PC-9 (cell line): ENCODE data around the gene MAP2K5. TPM values are rescaled to one million over a fixed set of nuclear protein-coding genes. Genes with fewer than 3 reads are reported as not detected.

Experiments used
- BruUV-seq: library from RNA; stranded (reverse); fragments of 400-500 nt; replicated peaks from 2 replicates; lab custom pipeline; 2021; lab: Mats Ljungman, UMichigan
- CTCF ChIA-PET: fragments of 300-600 bp; sonication (Branson Sonifier 250); formaldehyde crosslinking; loops from one replicate; lab custom pipeline; 2022; ENCODE audit warnings: antibody characterized with exemption; lab: Charles Lee
- POLR2A ChIA-PET: fragments of 300-600 bp; sonication (Branson Sonifier 250); formaldehyde crosslinking; loops from one replicate; lab custom pipeline; 2022; ENCODE audit warnings: antibody characterized with exemption; ENCODE audit not compliant: unreplicated experiment; lab: Charles Lee
- DNase-seq, 2 experiments: peaks; one replicate each; pipeline versions ENCODE4 v3.0.0 to v3.0.0-alpha.2; 2015 to 2022; ENCODE audit warnings: mixed read lengths in 1 of 2
- H2AFZ ChIP-seq: fragments of 200-600 bp; sonication (generic); 2 replicates; pipeline ENCODE4 v1.8.1; 2017; ENCODE audit warnings: antibody characterized with exemption
- H3F3A ChIP-seq: fragments of 200-600 bp; sonication (generic); 2 replicates; pipeline ENCODE4 v1.8.1; 2017; ENCODE audit warnings: antibody characterized with exemption, mild to moderate bottlenecking, low read depth; ENCODE audit not compliant: insufficient read depth
- H3K27ac ChIP-seq: fragments of 200-600 bp; sonication (generic); 2 replicates; pipeline ENCODE4 v1.6.1; 2016; ENCODE audit warnings: mixed run types
- H3K27me3 ChIP-seq: fragments of 200-600 bp; sonication (generic); 2 replicates; pipeline ENCODE4 v1.6.1; 2016; ENCODE audit warnings: low read depth, mixed run types; ENCODE audit not compliant: insufficient read depth
- H3K36me3 ChIP-seq: fragments of 200-600 bp; sonication (generic); 2 replicates; pipeline ENCODE4 v1.6.1; 2016; ENCODE audit warnings: low read depth, mixed run types
- H3K4me1 ChIP-seq: fragments of 200-600 bp; sonication (generic); replicated peaks from 2 replicates; pipeline ENCODE4 v1.6.1; 2016; ENCODE audit warnings: mixed run types; ENCODE audit not compliant: insufficient read depth
- H3K4me2 ChIP-seq: fragments of 200-600 bp; sonication (generic); 2 replicates; pipeline ENCODE4 v1.6.1; 2017; ENCODE audit warnings: mixed run types
- H3K4me3 ChIP-seq: fragments of 200-600 bp; sonication (generic); 2 replicates; pipeline ENCODE4 v1.6.1; 2016; ENCODE audit warnings: mixed run types
- H3K79me2 ChIP-seq: fragments of 200-600 bp; sonication (generic); 2 replicates; pipeline ENCODE4 v1.6.1; 2017; ENCODE audit warnings: low read depth, mixed run types
- H3K9me2 ChIP-seq: fragments of 200-600 bp; sonication (generic); 2 replicates; pipeline ENCODE4 v1.8.1; 2017; ENCODE audit warnings: mild to moderate bottlenecking; ENCODE audit not compliant: insufficient read depth
- H3K9me3 ChIP-seq: fragments of 200-600 bp; sonication (generic); 2 replicates; pipeline ENCODE4 v1.8.1; 2016; ENCODE audit warnings: low read depth; ENCODE audit not compliant: insufficient read depth
- H4K20me1 ChIP-seq: fragments of 200-600 bp; sonication (generic); 2 replicates; pipeline ENCODE4 v1.8.1; 2017; ENCODE audit not compliant: insufficient read depth
- CTCF ChIP-seq: fragments of 200-600 bp; sonication (generic); conservative IDR thresholded peaks from 2 replicates; pipeline ENCODE4 v1.6.1; 2017; ENCODE audit warnings: mixed run types, antibody characterized with exemption, mild to moderate bottlenecking, moderate library complexity
- EZH2 ChIP-seq: fragments of 200-600 bp; sonication (generic); IDR thresholded peaks from 2 replicates; pipeline ENCODE4 v1.8.0; 2017; ENCODE audit warnings: antibody characterized with exemption, low read depth
- intact Hi-C: fragments of 100-400 bp; cut with micrococcal nuclease; formaldehyde crosslinking; loops from one replicate; pipeline ENCODE4 v1.10.0; 2022; ENCODE audit not compliant: unreplicated experiment
- total RNA-seq: library from RNA; stranded (reverse); gene quantifications from 2 replicates; pipeline ENCODE4 v1.2.3, GENCODE V29; 2021

The MAP2K5 gene
- total RNA-seq, 1 experiment from 2014 or later, result 26.9 TPM

DNA sequence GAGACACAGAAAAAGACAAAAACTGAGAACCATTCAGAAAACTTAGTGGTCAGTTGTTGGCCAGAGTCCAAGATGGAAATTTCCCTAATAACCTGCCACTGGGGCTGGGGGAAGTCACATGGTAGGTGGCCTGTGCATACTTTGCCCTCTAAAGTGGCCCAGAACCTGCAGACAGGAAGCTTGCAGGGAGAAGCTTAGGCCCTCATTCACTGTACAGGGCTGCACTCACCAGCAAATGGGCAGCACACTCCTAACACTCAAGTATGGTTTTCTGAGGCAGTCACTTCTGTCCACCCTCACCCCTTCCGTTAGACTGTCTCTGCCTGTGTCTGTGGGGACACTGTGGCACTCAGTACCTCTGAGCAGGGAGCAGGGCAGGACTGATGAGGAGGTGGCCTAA lies 311.9 kb downstream of the MAP2K5 start:
- DNase-seq, result no peak
- no peaks in the 10 kb centered on the region for H3K36me3 ChIP-seq
- H3K9me2 ChIP-seq, result no peaks in the 10 kb centered on the region
- TF ChIP-seq EZH2 (no peak), CTCF (no peak)
- H2AFZ ChIP-seq, result no peak overlapping the region
- no peaks in the 10 kb centered on the region for H4K20me1 ChIP-seq
- no peak overlapping the region for H3K4me3 ChIP-seq
- ChIA-PET POLR2A (no interaction called here), CTCF (no interaction called here)
- H3K4me2 ChIP-seq, result no peak overlapping the region
- H3K27me3 ChIP-seq, result no peaks in the 10 kb centered on the region
- no peak overlapping the region for H3K27ac ChIP-seq
- H3K79me2 ChIP-seq, result no peaks in the 10 kb centered on the region
- no peaks in the 10 kb centered on the region; the same call in 1 of the 2 replicates for H3F3A ChIP-seq
- no peaks in the 10 kb centered on the region for H3K9me3 ChIP-seq
- intact Hi-C loops, result no loop called here
- H3K4me1 ChIP-seq, result no peaks in the 10 kb centered on the region
- BruUV-seq, result no TSS peak

- Histone ChIP-seq H3K79me2 (no peaks in the 10 kb centered on the region), H3K9me3 (no peaks in the 10 kb centered on the region), H3K4me3 (no peak overlapping the region), H3K27ac (no peak overlapping the region), H3K27me3 (no peaks in the 10 kb centered on the region), H3K9me2 (no peaks in the 10 kb centered on the region), H4K20me1 (no peaks in the 10 kb centered on the region), H3F3A (no peaks in the 10 kb centered on the region; the same call in 1 of the 2 replicates), H3K36me3 (no peaks in the 10 kb centered on the region), H2AFZ (no peak overlapping the region), H3K4me2 (no peak overlapping the region), H3K4me1 (no peaks in the 10 kb centered on the region)
- CTCF ChIA-PET, result no interaction called here
- intact Hi-C loops, result no loop called here
- TF ChIP-seq EZH2 (no peak), CTCF (no peak)
- POLR2A ChIA-PET, result no interaction called here
- DNase-seq, result no peak
- no TSS peak for BruUV-seq
Observed at GRCh38 chr15:67855842-67856241, 313.3 kb downstream of the MAP2K5 start.

Other genes starting within 250 kb of the MAP2K5 start
- 6.5 and 6.8 TPM in 2 replicates for gene C15orf61, start 21.6 kb upstream of the MAP2K5 start, total RNA-seq